ENCODE results near the gene PAM16. TPM values are rescaled to one million over a fixed set of nuclear protein-coding genes. Genes with fewer than 3 reads are reported as not detected.

Gene PAM16
- total and polyA plus RNA-seq, 4 donors: 23.0 to 183 (median 58.7) TPM

- peak overlapping the region in 1 of 2 donors; percentile 41 for H3K27ac ChIP-seq (ENCODE audit: low read depth in 1 of 2, low read length in 1 of 2)
- peaks cover 0 to 26% (median 16%) of the 10 kb centered on the region in 5 donors for H3K4me1 ChIP-seq (ENCODE audit: control insufficient read depth in 5 of 5, insufficient read depth in 5 of 5, low read length in 5 of 5)
- 71 to 81% methylated on average over 21 of the region's 21 CpGs for WGBS, 2 donors
- no peak overlapping the region for H3K4me3 ChIP-seq
- no peaks in the 10 kb centered on the region for H3K27me3 ChIP-seq (ENCODE audit: control insufficient read depth in 3 of 3, insufficient read depth in 3 of 3, low read length in 2 of 3)
- H3K9ac ChIP-seq (ENCODE audit: insufficient read depth in 1 of 2, low read length in 2 of 2): peak overlapping the region in 1 of 2 donors; percentile 19
- H3K36me3 ChIP-seq (ENCODE audit: control insufficient read depth in 4 of 4, insufficient read depth in 4 of 4, low read length in 4 of 4): peaks cover 0 to 20% (median 3%) of the 10 kb centered on the region in 4 donors
- H3K9me3 ChIP-seq (ENCODE audit: control insufficient read depth in 4 of 4, insufficient read depth in 3 of 4, low read length in 3 of 4): no peaks in the 10 kb centered on the region
- TF ChIP-seq CTCF (IDR thresholded peaks at IDR 0.05; ENCODE audit: control extremely low read depth, extremely low read depth): no peak
- DNase-seq (no peak), ATAC-seq (ENCODE audit: insufficient read depth, low FRiP score) (no peak)
These were observed 8.0 kb downstream of the PAM16 start for GRCh38 chr16:4342866-4343744.

GRCh38 chr16:4341250-4341649, 9.9 kb downstream of the PAM16 start:
- H3K4me3 ChIP-seq: no peak overlapping the region
- H3K27ac ChIP-seq (ENCODE audit: low read depth in 1 of 2, low read length in 1 of 2): peak overlapping the region in 1 of 2 donors; percentile 8
- H3K36me3 ChIP-seq (ENCODE audit: control insufficient read depth in 4 of 4, insufficient read depth in 4 of 4, low read length in 4 of 4): peaks cover 0 to 35% (median 5%) of the 10 kb centered on the region in 4 donors
- WGBS, 2 donors: 96% methylated on average over 13 of the region's 13 CpGs
- H3K4me1 ChIP-seq (ENCODE audit: control insufficient read depth in 5 of 5, insufficient read depth in 5 of 5, low read length in 5 of 5): peaks cover 0 to 26% (median 16%) of the 10 kb centered on the region in 5 donors
- no peaks in the 10 kb centered on the region for H3K27me3 ChIP-seq (ENCODE audit: control insufficient read depth in 3 of 3, insufficient read depth in 3 of 3, low read length in 2 of 3)
- no peak overlapping the region for H3K9ac ChIP-seq (ENCODE audit: insufficient read depth in 1 of 2, low read length in 2 of 2)
- DNase-seq (no peak), ATAC-seq (ENCODE audit: insufficient read depth, low FRiP score) (no peak)
- H3K9me3 ChIP-seq (ENCODE audit: control insufficient read depth in 4 of 4, insufficient read depth in 3 of 4, low read length in 3 of 4): no peaks in the 10 kb centered on the region
- no peak for TF ChIP-seq CTCF (IDR thresholded peaks at IDR 0.05; ENCODE audit: control extremely low read depth, extremely low read depth)

GRCh38 chr16:4340443-4340842, 10.7 kb downstream of the PAM16 start:
- TF ChIP-seq CTCF (IDR thresholded peaks at IDR 0.05; ENCODE audit: control extremely low read depth, extremely low read depth): no peak
- H3K27ac ChIP-seq (ENCODE audit: low read depth in 1 of 2, low read length in 1 of 2): peak overlapping the region in 1 of 2 donors; percentile 74
- ATAC-seq (ENCODE audit: insufficient read depth, low FRiP score) (no peak), DNase-seq (no peak)
- H3K9me3 ChIP-seq (ENCODE audit: control insufficient read depth in 4 of 4, insufficient read depth in 3 of 4, low read length in 3 of 4): no peaks in the 10 kb centered on the region
- H3K36me3 ChIP-seq (ENCODE audit: control insufficient read depth in 4 of 4, insufficient read depth in 4 of 4, low read length in 4 of 4): peaks cover 0 to 38% (median 5%) of the 10 kb centered on the region in 4 donors
- H3K9ac ChIP-seq (ENCODE audit: insufficient read depth in 1 of 2, low read length in 2 of 2): no peak overlapping the region
- peaks cover 0 to 26% (median 16%) of the 10 kb centered on the region in 5 donors for H3K4me1 ChIP-seq (ENCODE audit: control insufficient read depth in 5 of 5, insufficient read depth in 5 of 5, low read length in 5 of 5)
- 76 to 92% methylated on average over 6 of the region's 6 CpGs for WGBS, 2 donors
- no peaks in the 10 kb centered on the region for H3K27me3 ChIP-seq (ENCODE audit: control insufficient read depth in 3 of 3, insufficient read depth in 3 of 3, low read length in 2 of 3)
- H3K4me3 ChIP-seq: no peak overlapping the region

Data from lung (tissue), 12 donors.